ENCODE results near the gene FBXL16.

FBXL16 gene

DNA sequence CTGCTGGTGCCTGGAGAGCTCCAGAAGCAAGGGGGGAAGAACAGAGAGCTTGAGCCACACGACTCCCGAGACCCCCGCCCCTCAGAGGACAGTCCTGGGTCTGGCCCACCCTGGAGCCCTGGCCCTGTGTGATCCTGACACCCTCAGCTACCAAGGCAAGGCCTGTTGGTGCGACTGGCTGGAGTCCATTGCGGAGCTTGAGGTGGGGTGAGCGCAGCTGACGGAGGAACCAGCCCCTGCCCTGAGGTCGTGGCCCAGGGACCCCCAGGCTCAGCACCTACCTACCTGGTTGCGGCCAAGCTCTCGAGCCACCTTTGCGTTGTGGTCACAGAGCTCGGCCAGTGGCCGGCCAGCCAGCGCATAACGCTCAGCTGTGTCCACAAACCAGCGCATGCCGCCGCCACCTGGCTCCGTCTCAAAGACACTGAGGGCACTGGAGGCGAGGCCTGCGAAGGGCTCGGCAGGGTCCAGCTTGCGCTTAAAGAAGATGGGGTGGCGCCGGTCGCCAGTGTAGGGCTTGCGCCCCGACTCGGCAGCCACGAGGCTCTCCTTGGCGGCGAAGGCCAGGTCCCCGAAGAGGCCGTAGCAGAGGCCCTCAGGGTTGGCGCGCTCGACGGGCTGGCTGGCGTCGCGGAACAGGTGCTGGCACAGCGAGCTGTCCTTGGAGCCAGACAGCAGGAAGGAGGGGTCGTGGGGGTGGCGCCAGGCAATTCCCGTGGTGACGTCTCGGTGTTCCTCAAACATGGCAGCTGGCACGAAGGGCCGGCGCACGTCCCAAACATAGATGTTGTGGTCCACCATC lies 18.9 kb downstream of the FBXL16 start:
- no peak for FAIRE-seq

DNA sequence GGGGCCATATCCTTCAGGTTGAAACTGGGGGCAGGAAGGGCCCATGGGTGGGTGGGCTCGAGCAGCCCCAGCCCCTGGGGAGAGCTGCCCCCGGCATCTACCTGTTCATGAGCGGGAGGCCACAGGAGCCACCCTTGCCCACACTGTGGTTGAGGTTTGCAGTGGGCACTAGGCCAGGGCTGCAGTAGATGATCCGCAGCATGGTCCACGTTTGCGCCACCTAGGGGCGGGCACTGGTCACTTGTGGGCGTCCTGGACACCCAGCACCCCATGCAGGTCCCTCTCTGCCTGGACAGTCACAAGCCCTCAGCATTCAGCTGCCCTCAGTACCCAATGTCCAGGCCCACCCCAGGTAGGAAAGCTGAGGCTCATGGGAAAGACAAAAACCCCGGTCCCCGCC lies 19.6 kb downstream of the FBXL16 start:
- no peak for FAIRE-seq

DNA sequence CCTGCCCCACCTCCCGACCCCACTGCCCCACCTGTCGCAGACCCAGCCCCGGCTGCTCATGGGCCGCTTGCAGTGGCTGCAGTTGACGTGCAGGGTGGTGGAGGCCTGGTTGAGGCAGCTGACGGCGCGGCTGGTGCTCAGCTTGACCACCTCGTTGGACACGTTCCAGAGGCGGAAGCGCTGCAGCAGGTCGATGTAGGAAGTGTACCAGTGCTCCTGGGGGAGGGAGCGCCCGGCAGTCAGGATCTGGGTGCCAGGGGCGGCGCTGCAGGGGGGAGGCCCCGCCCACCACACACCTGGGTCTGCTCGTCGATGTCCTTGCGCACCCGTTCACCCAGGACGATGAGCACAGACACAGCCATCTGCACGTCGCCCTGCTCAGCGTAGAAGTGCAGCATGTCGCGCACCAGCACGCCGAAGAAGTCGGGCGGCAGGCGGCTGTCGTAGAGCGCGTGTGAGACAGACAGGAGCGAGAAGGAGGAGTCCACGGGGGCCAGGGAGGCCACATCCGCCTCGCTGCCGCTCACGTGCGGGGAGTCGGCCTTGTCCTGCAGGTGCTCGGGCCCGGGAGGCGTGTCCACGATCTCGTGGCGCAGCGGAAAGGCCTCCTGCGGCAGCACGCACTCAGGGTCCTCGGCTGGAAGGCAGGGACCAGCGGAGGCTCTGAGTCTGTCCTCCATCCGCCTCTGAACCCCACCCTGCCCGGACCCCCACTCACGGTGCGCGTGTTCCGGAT lies 20.5 kb downstream of the FBXL16 start:
- FAIRE-seq = no peak

DNA sequence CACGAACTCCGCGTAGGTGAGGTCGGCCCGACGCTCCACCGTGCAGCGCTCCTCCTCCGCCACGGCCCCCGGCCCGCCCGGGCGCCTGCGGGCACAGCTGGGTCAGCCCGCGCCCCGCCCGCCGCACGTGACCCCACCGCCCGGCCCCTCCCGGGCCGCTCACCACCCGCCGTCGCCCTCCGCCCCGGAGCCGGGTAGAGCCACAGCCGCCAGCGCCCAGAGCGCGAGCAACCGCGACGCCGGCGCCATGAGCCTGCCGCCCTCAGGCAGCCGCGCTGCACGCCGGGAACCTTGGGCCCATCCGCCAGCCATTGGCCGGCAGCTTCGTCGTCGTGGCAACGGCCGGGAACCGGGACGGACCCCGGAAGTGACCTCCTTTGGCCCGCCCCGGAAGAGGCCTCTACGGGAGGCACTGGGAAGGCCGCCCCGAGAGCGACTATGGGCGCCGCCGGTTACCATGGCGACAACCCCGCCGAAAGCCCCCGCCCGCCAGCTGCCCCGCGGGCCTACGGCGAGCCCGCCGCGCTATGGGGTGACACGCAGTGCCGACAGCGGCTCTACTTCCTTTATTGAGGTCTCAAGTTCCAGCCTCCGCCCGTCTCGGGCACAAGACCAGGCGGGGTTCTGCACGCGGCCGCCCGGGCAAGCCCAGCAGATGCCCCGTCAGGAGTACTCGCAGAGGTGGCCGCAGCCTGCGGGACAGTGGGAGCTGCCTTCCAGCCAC lies 21.4 kb downstream of the FBXL16 start, which contains the start of gene JMJD8:
Gene JMJD8, minus strand, starts transcription at position 264 of the 724 bp plus-strand sequence. Its CDS starts 15 bp downstream, at position 249.
- FAIRE-seq = no peak

DNA sequence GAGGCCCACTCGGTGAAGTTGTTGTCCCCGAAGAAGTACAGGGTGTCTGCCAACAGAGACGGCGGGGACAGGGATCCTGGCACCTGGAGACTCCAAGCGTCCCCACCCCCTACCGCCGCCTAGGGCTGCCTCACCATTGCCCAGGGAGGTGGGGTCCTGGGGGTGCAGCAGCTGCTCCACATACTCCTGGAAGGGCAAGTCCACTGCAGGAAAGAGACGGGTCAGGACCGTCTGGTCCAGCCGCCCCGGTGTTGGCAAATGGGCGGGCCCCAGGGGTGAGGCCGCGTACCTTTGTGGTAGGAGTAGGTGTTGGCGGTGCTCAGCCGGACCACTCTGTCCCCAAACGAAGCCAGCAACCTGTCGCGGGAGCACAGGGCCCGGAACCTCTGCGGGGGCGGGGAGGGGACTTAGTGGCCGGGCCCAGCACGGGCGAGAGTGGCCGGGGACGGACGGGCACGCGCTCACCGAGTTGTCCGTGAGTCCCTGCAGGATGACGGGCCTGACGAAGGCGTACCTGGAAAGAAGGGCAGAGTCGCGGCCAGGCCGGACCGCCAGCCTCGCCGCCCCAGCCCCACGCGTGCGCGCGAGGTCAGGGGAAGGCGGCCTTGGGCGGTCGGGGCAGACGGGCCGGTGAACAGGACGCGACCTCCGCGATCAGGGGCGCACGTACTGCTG lies 22.1 kb downstream of the FBXL16 start:
- FAIRE-seq = no peak

DNA sequence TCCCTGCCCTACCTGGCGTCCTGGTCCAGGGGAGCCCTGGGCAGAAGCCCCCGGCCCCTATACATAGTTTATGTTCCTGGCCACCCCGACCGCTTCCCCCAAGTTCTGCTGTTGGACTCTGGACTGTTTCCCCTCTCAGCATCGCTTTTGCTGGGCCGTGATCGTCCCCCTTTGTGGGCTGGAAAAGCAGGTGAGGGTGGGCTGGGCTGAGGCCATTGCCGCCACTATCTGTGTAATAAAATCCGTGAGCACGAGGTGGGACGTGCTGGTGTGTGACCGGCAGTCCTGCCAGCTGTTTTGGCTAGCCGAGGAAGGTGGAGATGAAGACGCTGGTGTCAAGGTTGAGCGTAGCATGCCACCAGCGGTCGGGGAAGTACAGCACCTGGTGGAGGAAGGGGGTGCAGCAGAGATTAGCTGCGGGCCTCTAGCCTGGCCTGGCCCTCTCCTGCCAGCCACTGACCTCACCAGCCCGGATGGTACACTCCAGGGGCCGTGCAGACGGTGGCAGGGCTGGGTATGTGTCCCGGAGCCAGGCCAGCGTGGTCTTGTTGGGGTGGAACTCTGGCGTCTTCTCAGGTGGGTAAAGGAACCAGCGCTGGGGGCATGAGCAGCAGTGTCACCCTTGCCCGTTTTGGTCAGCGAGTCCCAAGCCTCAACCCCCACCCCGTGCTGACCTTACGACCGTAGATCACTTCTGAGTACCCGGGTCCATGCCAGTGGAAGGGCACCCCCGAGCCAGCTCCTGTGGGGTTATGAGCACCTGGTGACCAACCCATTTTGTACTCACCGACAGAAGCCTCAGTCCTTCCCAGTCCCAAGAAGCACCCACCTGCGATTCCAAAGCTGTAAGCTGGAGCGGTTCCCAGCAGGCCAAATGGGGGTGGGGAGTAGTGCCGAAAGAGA lies 22.9 kb downstream of the FBXL16 start:
- no peak for FAIRE-seq

DNA sequence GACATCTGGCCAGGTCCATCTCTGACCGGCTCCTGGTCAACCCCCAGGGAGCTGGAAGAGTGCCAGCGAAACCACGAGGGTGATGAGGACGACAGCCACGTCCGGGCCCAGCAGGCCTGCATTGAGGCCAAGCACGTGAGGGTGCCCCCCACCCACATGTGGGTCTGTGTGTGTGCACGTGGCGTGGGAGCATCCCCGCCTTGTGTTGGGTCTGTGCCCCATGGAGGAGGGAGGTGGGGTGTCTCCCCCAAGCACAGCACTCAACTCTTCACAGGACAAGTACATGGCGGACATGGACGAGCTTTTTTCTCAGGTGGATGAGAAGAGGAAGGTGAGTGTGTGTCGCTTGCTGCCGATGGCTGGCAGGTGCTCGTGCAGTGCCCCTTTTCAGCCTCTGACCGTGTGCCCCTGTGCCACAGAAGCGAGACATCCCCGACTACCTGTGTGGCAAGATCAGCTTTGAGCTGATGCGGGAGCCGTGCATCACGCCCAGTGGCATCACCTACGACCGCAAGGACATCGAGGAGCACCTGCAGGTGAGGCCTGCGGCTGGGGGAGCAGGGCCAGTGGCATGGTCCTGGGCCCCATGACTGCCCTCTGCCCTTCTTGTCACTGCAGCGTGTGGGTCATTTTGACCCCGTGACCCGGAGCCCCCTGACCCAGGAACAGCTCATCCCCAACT lies 23.7 kb downstream of the FBXL16 start:
- no peak for FAIRE-seq

DNA sequence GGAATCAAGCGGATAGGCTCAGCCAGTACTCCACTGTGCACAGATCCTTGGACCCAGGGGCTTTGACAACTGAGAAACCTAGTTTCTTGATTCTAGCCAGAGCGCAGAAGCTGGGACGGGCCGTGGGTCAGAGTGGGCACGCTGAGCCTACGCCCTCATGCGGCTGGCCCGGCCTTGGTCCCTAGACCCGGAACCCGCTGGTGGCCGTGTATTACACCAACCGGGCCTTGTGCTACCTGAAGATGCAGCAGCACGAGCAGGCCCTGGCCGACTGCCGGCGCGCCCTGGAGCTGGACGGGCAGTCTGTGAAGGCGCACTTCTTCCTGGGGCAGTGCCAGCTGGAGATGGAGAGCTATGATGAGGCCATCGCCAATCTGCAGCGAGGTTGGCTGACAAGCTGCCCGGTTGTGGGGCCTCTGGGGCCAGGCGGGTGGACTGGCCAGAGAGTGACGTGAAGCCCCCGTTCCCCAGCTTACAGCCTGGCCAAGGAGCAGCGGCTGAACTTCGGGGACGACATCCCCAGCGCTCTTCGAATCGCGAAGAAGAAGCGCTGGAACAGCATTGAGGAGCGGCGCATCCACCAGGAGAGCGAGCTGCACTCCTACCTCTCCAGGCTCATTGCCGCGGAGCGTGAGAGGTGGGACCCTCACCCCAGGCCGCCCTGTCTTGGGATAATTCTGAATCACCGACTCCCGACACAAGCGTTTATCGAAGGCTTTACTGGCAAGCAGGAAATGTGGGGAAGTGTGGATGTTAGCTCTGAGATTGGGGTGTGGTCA lies 24.4 kb downstream of the FBXL16 start:
- FAIRE-seq = no peak

DNA sequence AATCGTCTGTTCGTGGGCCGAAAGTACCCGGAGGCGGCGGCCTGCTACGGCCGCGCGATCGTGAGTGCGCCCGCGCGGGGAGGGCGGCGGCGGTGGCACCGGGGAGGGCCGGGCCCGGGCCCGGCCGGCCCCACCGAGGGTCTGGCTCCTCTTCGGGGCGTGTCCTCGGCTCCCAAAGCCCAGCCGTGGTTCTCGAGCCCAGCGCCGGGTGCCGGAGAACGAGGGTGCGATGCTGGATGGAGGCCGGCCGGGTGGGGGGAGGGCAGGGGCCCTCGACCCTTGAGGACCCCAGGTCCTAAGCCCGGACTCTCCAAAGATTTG lies 25.0 kb downstream of the FBXL16 start:
- no peak for FAIRE-seq

DNA sequence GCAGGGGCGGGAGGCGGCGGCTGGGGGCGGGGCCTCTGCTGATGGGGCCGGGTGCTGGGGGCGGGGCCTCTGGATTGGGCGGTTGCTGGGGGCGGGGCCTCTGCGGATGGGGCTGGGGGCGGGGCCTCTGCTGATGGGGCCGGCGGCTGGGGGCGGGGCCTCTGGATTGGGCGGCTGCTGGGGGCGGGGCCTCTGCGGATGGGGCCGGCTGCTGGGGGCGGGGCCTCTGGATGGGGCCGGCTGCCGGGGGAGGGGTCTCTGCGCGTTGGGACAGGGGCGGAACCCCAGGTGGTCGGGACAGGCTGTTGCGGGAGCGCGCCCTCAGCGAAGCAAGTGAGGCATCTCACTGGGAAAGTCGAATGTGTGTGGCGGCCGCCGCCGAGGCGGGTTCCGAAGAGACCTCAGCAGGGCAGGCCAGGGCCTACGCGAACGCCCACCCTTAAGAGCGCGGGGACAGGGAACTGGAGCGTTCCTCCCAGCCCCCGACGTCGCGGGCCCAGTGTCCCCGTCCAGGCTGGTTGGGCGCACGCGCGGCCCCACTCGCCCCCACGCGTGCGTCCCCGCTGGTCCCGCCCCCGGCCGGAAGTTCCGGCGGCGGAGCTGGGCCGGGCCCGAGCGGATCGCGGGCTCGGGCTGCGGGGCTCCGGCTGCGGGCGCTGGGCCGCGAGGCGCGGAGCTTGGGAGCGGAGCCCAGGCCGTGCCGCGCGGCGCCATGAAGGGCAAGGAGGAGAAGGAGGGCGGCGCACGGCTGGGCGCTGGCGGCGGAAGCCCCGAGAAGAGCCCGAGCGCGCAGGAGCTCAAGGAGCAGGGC lies 25.6 kb downstream of the FBXL16 start, which contains the start of gene STUB1:
Gene STUB1, plus strand, starts transcription at position 597 of the 811 bp plus-strand sequence. Its CDS starts 116 bp downstream, at position 713.
- FAIRE-seq = no peak

DNA sequence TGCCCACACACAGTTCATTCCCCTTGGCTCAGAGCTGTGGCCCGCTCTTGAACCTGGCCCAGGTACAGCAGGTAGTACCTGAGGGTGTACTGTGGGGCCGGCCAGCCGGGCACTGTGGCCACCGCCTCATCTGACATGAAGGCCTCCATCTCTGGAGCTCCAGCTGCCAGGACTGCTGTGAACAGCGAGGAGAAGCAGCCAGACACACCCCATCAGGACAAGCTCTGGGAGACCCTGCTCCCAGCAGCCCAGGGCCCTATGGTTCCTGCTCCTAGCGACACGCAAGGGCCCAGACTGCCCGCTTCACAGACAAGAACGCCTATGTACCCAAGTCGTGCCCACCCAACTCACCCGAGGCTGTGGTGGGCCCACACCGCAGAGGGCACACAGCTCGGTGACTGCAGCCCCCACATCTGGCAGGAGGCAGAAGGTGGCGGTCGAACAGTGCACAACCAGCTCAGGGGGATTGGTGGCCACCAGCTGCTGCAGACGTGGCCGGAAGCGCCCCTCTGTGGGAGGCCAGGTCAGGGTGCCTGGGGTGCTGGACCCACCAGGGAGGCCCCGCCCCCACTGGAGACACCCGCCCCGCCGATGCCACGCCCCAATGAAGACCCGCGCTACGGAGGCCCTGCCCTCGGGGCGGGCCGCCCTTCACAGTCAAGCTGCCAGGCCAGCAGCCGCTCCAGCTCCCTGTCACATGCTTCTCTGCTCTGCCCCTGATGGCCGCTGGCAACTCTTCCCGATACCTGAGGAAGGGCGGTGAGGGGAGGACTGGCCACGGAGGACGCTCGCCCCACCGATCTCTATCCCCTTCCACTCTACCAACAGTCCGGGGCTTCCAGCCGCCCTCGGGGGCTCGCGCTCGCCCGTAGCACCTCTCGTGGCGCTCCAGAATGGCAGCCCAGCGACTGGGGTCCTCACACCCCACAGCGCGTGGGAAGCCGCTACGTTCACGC lies 26.5 kb downstream of the FBXL16 start:
- FAIRE-seq = no peak

DNA sequence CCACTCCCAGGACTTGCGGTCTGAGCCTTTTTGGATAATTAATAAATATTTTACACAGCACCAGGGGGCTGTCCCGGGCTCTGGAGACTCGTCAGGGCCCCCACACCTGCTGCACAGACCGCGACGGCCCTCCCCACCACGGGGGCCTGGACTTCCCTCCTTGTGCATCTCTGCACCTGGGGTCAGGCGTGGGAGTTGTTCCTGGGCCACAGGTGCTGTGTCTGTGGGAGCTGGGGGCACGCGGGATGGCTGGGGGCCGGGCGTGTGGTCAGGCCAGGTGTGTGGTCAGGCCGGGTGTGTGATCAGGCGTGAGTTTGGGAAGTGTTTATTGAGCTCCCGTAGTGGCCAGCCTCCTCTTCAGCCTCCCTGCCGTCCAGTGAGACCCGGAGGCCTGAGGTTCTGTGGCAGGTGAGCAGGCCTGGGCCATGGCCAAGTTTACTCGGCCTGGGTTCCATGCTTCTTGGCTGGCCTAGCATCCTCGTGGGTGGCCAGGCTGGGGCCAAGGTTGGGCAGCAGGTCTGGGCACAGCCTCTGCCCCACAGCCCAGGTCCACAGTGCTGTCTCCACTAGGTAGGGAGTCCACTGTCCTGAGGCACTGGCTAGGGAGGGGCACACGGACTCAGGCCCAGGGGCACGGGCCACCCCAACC lies 27.3 kb downstream of the FBXL16 start:
- FAIRE-seq = no peak

DNA sequence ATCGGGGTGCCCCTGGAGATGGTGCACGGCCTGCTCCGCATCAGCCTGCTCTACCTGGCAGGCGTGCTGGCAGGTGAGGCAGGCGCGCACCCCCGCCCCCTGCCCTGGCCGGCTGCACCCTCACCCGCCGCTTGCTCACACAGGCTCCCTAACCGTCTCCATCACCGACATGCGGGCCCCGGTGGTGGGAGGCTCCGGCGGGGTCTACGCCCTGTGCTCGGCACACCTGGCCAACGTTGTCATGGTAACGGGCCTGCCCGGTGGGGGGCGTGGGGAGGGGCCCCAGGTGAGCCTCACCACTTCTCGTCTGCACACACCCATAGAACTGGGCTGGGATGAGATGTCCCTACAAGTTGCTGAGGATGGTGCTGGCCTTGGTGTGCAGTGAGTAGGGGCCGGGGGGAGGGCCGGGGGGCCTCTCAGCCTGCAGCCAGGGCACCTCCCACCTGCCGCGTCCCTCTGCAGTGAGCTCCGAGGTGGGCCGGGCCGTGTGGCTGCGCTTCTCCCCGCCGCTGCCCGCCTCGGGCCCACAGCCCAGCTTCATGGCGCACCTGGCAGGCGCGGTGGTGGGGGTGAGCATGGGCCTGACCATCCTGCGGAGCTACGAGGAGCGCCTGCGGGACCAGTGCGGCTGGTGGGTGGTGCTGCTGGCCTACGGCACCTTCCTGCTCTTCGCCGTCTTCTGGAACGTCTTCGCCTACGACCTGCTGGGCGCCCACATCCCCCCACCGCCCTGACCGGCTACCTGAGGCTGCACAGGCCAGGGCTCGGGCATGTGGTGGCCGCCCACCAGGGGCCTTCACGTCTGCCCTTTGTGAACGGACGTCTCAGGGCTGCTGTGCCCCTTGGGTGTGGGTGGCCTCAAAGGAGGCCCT lies 28.0 kb downstream of the FBXL16 start:
- FAIRE-seq = no peak

DNA sequence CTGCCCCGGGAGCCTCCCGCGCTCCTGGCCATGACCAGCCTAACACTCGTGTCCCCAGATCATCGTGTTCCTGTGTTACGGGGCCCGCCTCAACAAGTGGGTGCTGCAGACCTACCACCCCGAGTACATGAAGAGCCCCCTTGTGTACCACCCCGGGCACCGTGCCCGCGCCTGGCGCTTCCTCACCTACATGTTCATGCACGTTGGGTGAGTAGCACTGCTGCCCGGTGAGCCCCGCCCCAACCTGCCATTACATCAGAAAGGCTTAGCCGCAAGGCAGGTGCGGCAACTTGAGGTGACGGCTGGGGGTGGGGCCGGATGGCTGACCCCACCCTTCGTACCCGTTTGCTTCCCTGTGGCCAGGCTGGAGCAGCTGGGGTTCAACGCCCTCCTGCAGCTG lies 28.7 kb downstream of the FBXL16 start:
- no peak for FAIRE-seq

DNA sequence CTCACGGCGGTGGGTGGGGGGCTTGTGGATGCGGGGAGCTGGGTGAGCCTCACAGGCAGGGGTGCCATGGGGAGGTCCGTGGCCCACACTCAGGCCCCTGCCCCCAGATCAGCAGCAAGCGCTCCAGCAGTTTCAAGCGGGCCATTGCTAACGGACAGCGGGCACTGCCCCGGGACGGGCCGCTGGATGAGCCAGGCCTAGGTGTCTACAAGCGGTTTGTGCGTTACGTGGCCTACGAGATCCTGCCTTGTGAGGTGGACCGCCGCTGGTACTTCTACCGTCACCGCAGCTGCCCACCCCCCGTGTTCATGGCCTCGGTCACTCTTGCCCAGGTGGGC lies 29.1 kb downstream of the FBXL16 start:
- no peak for FAIRE-seq

DNA sequence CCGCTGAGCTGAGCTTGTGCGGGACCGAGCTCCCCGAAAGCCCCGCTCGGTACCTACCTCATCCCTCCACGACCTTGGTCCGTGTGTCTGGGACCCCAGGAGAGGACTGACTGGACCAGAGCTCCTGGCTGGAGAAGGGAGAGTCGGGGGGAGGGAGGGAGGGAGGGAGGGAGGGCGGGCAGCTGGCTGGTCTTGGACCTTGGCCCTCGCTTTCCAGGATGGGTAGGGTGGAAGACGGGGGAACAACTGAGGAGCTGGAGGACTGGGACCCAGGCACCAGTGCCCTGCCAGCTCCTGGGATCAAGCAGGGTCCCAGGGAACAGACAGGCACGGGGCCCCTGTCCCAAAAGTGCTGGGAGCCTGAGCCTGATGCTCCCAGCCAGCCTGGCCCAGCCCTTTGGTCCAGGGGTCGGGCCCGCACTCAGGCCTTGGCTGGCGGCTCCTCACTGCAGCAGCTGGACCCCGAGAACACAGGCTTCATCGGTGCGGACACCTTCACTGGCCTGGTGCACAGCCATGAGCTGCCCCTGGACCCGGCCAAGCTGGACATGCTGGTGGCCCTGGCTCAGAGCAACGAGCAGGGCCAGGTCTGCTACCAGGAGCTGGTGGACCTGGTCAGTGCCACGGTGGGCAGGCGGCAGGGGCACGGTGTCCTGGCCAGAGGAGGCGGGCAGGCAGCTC lies 29.6 kb downstream of the FBXL16 start:
- no peak for FAIRE-seq

All from islet of Langerhans (tissue), 1 donor.